HG02763 (cell line): ENCODE results near the gene BDH1.
"Not testable (repeated sequence)": the region's sequence is repeated elsewhere in the genome, so short reads cannot be mapped to it uniquely, and the experiment has no call there.

Experiments used
- ATAC-seq: cut with Tn5 transposase; IDR thresholded peaks from one replicate; pipeline ENCODE4 v1.9.1; 2021; ENCODE audit warnings: mild to moderate bottlenecking, moderate library complexity; ENCODE audit not compliant: unreplicated experiment

Gene BDH1, protein sequence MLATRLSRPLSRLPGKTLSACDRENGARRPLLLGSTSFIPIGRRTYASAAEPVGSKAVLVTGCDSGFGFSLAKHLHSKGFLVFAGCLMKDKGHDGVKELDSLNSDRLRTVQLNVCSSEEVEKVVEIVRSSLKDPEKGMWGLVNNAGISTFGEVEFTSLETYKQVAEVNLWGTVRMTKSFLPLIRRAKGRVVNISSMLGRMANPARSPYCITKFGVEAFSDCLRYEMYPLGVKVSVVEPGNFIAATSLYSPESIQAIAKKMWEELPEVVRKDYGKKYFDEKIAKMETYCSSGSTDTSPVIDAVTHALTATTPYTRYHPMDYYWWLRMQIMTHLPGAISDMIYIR

DNA sequence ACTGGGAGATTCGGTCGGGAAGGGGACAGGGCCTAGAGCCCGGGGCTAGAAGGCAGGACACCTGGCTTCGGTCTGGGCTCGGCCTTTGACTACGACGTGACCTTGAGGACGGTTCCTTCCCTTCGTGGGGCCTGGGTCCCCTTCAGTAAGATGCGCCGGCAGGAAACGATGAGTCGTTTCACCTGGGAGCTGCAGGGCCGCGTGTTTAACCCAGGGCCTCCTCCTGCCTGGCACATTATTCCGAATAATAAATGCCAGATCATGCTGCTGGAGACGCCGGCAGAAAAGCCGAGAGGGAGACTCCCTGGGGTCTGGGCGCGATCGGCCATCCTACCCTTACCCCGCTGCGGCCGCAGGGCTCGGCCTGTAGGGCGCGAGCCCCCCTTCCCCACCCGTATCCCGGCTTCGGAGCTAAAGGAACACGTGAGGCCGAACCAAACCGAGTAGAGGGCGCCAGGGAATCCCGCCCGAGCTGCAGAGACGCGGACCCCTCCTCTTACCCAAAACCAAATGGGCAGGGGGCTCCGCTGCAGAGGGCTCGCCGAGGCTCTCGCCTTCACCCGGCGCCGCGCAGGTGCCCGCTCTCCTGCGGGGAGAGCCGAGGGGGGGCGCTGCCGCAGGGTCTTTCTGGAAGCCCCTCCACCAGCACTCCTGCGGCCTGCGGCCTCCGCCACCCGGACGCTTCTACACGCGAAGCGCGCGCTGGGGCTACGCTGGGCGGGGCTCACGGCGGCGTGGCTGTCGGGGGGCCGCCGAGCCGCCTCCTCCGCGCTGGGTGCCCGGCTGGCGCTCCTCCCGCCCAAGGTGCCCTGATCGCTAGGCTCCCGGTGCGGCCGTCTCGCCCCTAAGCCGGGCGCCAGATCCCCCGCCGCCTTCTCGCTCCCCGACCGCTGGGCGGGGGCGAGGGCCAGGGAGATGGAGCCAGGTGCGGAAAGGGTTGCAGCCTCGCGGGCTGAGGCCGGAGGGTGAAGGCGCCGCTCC is at the start of gene BDH1:
Gene BDH1 (minus strand): TSS at position 688 of the 981 bp plus-strand sequence. CDS start 9,525 bp downstream, outside the sequence.
- peak; percentile 4 for ATAC-seq

GRCh38 chr3:197603317-197603933 is 47.7 kb upstream of the BDH1 start:
- no peak for ATAC-seq

- not testable (repeated sequence) for ATAC-seq
Observed at GRCh38 chr3:197602351-197602750, 46.6 kb upstream of the BDH1 start.

GRCh38 chr3:197601566-197601840 is 45.7 kb upstream of the BDH1 start:
- ATAC-seq = not testable (repeated sequence)

DNA sequence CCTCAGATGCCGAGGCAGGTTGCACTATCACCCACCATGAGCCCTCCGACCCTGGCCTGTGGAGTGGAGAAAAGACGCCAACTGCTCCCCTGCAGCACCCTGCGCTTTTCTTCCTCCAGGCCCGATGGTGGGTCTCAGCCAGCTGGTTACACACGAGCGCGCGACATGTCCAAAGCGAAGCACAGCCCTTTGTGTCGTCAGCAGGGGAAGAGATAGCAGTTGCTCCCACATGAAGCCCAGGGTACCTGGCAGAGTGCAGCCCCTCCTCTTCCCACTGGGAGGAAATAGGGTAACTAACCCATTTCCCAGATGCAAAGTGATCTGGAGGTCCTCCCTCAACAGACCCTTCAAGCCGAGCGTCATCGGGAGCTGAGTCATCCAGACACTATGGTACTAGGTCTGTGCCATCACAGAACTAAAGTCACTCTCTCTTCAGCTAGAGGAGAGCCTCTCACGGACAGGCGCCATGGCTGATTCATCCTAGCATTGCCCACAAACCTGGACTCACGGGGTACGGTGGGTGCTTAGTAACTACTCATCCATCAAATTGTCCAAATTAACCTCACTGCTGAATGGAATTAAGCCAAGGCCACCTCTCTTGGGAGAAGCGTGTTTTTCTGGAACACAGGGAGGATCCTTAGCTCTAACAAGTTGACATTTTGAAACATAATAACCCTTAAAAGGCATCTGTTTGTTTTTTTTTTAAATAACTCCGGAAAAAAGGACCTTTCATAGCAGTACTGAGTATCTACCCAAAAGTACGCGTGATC is 45.2 kb upstream of the BDH1 start:
- no peak for ATAC-seq

- no peak for ATAC-seq
Observed at GRCh38 chr3:197599089-197599765, 43.5 kb upstream of the BDH1 start.

DNA sequence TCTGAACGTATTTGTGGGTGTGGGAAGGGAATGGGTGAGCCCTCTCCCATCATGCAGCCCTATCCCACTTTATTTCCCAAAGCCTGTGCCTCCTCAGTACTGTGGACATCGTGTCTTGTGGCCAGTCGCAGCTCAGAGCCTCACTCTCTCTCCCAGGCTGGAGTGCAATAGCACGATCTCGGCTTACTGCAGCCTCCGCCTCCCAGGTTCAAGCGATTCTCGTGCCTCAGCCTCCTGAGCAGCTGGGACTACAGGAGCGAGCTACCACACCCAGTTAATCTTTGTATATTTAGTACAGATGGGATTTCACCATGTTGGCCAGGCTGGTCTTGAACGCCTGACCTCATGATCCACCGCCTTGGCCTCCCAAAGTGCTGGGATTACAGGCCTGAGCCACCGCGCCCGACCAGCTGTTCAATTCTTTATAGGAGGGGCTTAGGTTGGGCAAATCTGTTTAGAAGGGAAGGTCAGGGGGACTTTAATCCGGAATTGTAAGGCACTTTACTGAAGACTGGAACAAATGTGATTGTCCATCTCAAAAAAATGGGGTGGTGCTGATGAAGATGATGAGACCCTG is 42.7 kb upstream of the BDH1 start:
- ATAC-seq = no peak

GRCh38 chr3:197597335-197597734 is 41.6 kb upstream of the BDH1 start:
- no peak for ATAC-seq

GRCh38 chr3:197595470-197596185 is 39.9 kb upstream of the BDH1 start:
- ATAC-seq = no peak

GRCh38 chr3:197593046-197593380 is 37.2 kb upstream of the BDH1 start:
- ATAC-seq = no peak

GRCh38 chr3:197592361-197593045 is 36.7 kb upstream of the BDH1 start:
- no peak for ATAC-seq

GRCh38 chr3:197591816-197592215 is 36.0 kb upstream of the BDH1 start:
- ATAC-seq = no peak

GRCh38 chr3:197590313-197590962 is 34.7 kb upstream of the BDH1 start:
- no peak for ATAC-seq

- ATAC-seq = no peak
Observed at GRCh38 chr3:197589545-197589944, 33.8 kb upstream of the BDH1 start.

DNA sequence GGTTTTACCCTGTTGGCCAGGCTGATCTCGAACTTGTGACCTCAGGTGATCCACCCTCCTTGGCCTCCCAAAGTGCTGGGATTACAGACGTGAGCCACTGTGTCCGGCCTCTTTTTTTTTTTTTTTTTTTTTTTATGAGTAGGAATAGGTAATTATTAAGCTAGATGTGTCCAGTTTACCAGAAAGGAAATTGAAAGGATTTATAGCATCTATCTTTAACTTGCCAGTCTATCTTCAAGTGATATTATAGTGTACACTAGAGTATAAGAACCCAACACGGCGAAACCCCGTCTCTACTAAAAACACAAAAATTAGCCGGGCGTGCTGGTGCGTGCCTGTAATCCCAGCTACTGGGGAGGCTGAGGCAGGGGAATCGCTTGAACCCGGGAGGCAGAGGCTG is 31.0 kb upstream of the BDH1 start:
- ATAC-seq = not testable (repeated sequence)

DNA sequence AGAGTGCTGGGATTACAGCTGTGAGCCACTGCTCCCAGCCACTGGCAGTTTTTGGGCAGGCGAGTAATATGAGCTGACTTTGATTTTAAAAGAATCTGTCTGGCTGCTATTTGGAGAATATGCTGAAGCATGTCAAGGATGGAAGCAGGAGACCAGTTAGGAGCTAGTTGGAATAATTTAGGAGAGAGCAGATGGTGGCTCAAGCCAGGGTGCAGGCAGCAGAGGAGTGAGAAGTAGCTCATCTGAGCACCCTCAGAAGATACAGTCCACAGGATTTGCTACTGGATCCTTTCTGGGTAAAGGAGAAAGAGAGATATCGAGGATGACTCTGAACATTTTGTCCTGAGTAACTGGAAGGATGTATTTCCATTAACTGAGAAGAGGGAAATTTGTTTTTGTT is 30.4 kb upstream of the BDH1 start:
- ATAC-seq = no peak

DNA sequence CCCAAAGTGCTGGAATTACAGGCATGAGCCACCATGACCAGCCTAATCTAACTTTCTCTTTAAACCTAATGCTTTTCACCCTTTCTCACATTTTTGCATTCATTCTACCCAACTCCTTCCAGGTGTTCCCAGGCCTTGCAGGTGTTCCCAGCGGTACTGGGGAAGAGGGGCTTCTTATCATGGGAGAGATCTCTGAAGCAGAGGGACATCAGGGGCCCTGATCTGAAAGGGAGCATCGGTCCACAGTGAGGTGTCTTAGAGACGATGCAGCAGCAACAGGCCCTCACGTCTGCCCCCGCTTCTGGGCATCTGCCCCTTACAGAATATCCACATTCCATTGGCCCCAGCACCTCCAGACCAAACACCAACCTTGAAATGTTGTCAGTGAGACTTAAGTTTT is 29.0 kb upstream of the BDH1 start:
- ATAC-seq = no peak

GRCh38 chr3:197583371-197583770 is 27.6 kb upstream of the BDH1 start:
- ATAC-seq = no peak
